Head of caudate nucleus (tissue), 42 donors: Measurements from ENCODE around the gene PTS.
A peak's percentile ranks its signal among the peaks of the same experiment; 100 is the strongest.

Experiments used
- DNase-seq, 42 donors: peaks; one replicate each; pipeline versions ENCODE4 v3.0.0 to v3.0.0-alpha.2; 2020 to 2021; ENCODE audit warnings: mixed read lengths in 7 of 42
- intact Hi-C: fragments of 100-400 bp; cut with DNase I; formaldehyde crosslinking; loops from one replicate; pipeline ENCODE4 v1.15.0; 2022

The PTS gene

DNA sequence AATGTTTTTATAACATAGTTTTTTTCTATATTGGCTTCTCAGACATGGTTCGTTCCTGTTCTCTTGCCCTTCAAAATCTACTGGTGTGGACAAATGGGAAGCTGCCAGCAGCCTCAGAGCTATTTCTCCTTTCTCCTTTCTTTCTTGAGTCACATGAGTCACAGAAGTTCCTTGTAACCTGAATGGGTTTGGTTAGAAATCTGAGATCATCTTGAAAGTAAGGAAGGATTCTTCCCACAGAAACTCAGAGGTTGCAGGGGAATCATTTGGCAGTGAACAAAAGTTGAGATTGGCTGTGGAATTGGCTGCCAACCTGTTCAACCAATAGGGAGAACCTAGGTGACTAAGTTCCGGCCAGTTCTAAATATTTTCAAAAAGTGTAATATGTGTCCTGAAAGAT lies 22.0 kb downstream of the PTS start:
- no peak for DNase-seq
- intact Hi-C loops = no loop called here

DNA sequence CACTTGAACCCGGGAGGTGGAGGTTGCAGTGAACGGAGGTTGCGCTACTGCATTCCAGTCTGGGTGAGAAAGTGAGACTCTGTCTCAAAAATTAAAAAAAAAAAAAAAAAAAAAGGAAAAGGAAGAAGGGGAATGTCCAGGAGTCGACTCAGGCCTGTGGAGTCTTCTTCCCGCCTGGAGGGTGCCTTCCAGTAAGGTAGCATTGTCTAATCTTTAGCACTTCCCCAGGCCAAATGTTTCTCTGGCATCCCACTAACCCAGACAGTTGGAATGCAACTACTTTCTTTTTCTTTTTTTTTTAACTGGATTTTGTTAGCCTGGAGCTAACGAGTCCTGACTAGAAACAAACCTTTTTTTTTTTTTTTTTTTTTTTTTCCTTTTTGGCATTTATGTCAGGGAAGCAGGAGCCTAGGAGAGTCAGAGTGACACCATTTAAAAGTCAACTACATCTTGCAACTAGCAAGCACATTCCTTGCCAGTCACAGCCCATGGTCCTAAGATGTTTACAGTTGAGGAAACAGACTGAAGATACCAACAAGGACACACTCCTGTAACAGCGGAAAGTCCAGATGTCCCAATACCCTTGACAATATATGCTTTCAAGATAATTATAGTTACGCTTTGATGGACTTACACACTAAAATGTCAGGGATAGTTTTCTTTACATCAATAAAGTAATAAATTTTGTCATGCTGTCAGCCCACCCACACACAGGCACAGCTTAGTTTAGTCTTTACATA lies 23.8 kb downstream of the PTS start:
- DNase-seq = no peak

GRCh38 chr11:112253605-112254242 lies 27.5 kb downstream of the PTS start:
- intact Hi-C loops = no loop called here
- no peak for DNase-seq

More for the DNA sequence above, 23.8 kb downstream of the PTS start:
- intact Hi-C loops = no loop called here

- intact Hi-C loops = no loop called here
- DNase-seq = peak in 4 of 42 donors; percentile 5 to 13 (median 7)
These were observed 29.0 kb downstream of the PTS start for GRCh38 chr11:112255067-112255720.

DNA sequence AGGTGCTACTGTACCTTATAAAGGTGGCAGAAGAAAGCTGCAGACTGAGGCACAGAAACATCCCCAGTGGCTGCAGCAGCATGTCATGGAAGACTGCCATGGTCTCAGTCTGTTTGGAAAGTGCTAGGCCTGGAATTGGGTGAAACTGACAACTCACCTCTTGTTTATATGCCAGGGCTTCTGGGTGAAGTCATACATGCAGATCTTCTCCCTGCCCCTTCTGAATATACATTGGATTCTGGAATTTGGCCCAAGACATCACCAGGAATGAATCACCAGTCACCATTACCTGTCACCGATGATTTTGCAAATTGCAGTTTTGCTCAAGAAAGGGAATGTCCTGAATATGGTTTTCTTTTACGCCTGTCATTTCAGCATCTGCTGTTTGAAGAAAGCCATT lies 34.3 kb downstream of the PTS start, which contains the start of gene PLET1:
Gene PLET1 (minus strand): TSS at position 371 of the 400 bp plus-strand sequence. CDS start 271 bp downstream, at position 100.
- intact Hi-C loops = no loop called here
- no peak for DNase-seq

DNA sequence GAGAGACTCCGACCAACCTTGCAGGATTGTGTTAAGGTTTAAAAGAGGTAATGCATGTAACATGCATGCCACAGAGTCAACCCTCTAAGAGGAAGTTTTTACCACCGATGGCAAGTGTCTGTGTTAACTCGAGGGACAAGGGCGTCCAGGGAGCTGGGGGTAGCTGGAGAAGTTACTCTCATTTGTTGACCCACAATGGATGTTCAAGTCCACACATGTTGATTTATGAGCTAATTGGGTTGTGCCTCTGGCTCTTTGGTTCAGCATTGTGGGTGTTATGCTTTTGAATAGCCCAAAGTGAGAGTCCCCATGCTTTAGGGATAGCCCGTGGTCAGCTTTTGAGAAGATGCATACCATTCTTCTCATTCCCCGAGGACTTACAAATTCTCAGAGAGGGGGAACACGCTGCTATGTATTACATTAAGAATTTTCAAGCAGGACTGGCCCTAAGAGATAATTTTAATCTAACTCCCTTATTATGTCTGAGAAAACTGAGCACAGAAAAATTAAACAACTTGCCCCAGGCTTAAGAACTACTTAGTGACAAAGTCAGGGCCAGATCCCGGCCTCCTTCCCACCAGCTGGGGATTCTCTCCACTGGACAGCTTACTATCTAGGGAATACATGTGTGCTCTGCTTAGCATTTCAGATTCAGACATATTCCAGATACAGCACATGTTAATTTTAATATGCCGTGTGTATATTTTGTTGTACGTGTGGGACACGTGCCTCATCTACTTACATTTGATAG lies 39.6 kb downstream of the PTS start:
- intact Hi-C loops = no loop called here
- no peak for DNase-seq

DNA sequence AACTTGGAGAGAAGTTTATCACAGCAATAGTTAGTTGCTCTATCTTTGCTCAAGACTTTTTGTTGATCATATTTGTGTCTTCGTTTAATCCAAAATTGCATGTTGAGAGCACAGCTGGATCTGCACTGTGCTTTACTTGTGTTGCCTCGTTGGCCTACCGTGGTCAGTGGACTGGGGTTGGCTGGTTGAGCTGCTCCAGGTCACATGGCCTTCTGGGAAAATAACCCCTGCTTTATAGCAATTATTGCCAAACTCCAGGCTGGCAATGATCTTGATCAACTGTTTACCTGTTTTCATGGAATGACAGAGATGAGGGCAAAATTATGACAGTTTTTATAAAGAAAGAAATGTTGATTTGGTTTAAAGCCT lies 40.2 kb downstream of the PTS start:
- intact Hi-C loops = no loop called here
- DNase-seq = peak in 1 of 42 donors; percentile 25

DNA sequence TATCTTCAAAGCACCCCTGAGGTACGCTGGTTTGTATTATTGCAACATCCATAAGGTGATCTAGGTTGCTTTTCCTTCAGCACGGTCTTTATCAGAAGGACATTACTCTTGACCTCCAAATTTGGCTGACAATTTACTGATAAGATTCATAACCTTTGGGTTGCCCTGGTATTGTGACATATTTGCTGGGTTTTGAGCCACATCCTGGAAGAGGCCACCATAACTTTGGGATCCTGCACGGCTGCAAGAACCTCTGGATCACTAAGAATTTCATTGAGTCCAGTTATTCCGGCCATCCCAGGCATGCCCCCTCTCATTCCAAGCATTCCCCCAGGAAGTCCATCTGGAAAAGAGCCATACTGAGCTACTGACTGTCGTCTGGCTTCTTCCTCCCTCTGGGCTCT lies 41.0 kb downstream of the PTS start:
- intact Hi-C loops = no loop called here
- peak in 1 of 42 donors; percentile 5 for DNase-seq

DNA sequence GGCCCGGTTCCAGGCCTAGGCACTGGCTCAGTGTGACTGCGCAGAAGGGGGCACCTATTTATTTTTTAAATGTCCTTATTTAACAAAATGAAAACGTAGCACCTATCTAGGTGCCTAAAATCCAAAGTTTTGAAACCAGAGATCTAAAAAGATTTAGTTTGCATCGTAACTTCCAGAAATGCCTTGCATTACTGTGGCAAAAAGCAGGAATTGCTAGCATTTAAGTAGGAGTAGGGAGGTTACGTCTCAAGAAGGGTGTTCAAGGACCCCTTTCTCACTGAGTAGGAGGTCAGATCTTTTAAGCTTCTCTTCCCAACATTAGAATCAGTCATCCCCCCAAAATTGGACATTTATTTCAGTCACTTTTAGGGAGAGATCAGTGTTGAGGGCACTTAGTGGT lies 42.2 kb downstream of the PTS start:
- intact Hi-C loops = no loop called here
- peak in 1 of 42 donors; percentile 0 for DNase-seq

DNA sequence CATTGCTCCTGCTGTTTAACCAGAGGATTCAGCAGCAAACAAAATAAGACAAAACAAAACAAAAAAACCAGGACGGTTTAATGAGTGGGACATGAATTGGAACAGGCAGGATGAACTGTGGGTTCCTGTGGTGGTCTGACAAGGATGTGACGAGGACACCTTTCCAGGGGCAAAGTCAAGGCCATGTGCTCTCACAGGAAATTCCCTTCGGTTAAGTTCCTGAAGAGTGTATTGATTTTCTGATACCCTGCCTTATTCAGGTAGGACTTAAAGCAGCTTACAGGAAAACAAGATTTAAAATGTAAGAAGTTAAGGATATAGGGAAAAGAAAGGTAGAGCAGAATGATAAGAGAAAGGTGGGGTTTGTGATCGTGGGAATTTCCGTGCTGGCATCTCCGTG lies 42.9 kb downstream of the PTS start:
- peak in 1 of 42 donors; percentile 8 for DNase-seq
- intact Hi-C loops = no loop called here

DNA sequence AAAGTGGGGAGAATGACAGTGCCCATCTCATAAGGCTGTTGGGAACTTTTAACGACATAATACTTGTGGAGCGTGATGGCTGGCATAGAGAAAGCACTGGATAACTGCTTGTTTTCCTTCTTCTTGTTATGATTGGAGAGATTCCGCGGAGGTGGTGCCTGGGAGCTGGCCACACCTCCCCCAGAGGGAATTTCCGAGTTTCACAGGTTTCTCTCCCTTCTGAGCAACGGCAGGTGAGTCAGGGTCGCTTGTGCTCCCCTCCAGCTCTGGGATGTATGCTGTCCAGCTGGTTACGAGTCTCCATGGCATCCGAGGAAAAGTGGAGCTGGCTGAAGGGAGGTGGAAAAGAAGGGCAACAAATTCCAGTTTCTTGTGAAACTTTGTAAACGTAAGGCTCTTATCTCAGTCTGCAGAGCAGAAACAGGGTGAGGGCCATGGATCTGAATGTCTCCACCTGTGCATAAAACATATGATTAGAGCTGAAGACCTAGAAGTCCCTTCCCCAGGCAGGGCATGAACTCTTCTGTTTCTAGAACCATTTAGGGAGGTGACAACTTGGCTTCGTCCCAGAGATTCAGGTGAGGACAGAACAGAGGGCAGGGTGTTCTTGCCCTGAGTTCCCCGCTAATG lies 44.4 kb downstream of the PTS start:
- intact Hi-C loops = no loop called here

DNA sequence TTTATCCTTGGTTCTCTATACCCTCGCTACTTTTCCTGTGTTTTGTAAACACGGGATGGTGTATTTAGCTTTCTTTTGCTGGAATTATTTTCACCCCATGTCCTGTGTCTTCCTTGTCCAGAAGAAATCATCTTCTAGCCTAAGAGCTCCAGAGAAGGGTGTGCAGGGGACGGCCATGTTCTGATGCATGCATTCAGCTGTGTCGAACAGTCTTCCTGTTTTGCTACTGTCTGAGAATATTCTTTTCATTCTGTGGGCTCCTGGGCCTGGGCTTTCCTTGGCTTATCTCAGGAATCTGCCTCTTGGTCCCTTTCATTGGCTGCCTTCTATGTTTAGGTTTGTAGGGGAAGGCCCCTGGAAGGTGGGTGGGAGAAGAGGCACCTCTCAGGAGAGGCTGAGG lies 45.0 kb downstream of the PTS start:
- DNase-seq = no peak
- intact Hi-C loops = no loop called here

More for the DNA sequence above, 44.4 kb downstream of the PTS start:
- no peak for DNase-seq

DNA sequence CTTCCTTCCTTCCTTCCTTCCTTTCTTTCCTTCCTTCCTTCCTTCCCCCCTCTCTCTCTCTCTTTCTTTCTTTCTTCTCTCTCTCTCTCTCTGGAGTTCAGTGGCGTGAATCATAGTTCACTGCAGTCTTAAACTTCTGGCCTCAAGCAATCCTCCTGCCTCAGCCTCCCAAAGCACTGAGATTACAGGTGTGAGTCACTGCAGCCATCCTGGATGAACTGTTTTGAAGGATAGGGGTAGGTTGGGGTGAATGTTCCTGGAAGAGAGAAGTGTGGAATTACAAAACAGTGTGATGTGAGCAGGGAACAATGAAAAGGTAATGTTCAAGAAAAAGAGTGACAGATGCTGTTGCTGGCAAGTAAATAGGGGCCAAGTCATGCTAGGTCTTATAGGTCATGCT lies 46.8 kb downstream of the PTS start:
- DNase-seq = no peak
- intact Hi-C loops = no loop called here

- intact Hi-C loops = no loop called here
These were observed 48.0 kb downstream of the PTS start for GRCh38 chr11:112274007-112274783.

DNA sequence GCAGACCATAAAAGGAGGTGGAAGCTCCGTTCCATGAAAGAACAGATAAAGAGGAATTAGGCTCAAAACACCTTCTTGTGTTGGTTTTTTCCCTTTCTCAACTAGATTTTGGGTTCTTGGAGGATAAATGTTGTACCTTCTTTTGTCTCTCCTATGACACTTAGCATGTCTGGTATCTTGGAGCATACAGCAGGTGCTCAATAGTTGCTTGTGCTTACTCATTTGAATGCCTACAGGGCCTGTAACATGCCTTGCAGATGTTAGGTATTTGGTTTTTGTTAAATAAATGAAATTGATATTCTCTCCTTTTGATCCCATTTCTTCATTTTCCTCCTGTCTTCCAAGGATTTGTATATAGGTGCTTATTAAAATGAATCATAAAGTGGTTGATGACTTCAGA lies 50.8 kb downstream of the PTS start:
- intact Hi-C loops = loop anchor here (5.0 kb wide), 1 partner anchor 60 kb away; no protein-coding TSS in a partner anchor
- DNase-seq = no peak

More at GRCh38 chr11:112274007-112274783, 48.0 kb downstream of the PTS start:
- no peak for DNase-seq

GRCh38 chr11:112277941-112278340 lies 51.7 kb downstream of the PTS start:
- intact Hi-C loops = loop anchor here (5.0 kb wide), 1 partner anchor 61 kb away; no protein-coding TSS in a partner anchor
- DNase-seq = no peak

DNA sequence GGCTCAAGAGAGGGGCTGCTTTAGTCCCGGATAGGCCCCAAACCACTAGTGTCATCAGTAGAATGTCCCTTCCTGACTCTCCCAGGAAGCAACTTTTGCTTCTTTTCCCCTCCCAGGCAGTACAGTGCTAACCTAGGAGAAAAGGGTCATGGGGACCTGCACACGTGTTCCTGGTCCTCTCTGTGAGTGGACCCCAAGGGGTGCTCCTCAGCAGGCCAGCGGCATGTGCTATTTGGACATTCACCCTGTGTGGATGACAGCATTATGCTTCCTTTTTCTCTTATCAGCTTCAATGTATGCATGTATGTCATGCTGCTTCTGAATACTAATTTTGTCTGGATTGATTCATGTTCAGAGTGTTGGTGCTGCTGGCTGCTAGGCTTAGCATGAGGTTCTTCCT lies 52.6 kb downstream of the PTS start:
- no peak for DNase-seq
- intact Hi-C loops = loop anchor here (5.0 kb wide), 1 partner anchor 62 kb away; no protein-coding TSS in a partner anchor

GRCh38 chr11:112279901-112280267 lies 53.7 kb downstream of the PTS start:
- peak; percentile 49 to 91 (median 78) for DNase-seq
- intact Hi-C loops = loop anchor here (2.0 to 5.0 kb wide), 2 partner anchors 53 to 63 kb away; partner anchors contain the start of gene PTS
